ENCODE results near the gene ARHGEF16.

The ARHGEF16 gene

DNA sequence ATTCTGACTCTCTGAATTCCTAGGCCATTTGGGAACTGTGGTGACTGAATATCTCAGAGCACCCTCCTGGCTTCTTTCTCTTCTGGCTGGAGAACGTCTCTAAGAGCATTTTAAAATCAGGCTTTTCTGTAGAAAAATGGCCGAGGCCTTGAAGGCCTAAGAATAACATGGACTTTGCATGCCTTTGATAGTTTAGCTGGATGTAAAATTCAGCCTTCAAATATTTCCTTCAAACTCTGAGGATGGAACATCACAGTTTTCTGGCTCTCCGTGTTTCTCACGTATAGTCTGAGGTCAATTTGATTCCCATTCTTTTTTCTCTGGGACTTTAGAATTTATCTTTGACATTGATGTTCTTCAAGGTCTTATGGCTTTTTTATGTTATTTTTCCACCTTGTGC lies 34.0 kb downstream of the ARHGEF16 start:
- DNase-seq: no peak

DNA sequence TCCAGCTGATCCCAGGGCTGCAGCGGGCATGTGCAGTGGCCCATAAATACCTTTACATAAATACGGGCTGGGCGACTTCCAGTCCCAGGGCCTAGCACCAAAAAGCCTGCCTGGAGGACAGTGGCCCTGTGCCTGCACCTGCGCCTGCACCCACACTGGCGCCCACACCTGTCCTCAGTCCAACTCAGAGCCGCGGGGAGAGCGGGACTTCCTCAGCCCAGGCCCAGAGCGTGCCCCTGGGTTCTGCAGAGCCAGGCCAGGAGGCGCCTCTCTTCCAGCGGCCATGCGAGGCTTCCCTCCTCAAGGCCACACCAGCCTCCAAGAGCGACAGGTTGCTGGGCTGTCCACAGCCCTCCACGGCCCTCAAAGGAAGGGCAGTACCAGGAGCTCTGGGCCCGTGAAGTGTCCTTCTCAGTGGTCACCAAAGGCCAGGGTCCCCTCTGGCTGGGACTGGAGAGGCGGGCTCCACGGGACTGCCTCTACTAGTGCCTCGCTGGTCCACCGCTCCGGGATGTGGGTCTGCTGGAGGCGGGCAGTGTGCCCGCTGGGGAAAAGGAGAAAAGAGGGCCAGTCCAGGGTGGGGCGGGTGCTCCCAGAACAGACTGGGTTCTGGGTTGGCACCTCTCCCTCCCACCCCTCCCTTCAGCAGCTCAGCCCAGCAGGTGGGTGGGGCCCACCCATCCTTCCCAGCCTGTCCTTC lies 35.7 kb downstream of the ARHGEF16 start:
- no peak for DNase-seq

DNA sequence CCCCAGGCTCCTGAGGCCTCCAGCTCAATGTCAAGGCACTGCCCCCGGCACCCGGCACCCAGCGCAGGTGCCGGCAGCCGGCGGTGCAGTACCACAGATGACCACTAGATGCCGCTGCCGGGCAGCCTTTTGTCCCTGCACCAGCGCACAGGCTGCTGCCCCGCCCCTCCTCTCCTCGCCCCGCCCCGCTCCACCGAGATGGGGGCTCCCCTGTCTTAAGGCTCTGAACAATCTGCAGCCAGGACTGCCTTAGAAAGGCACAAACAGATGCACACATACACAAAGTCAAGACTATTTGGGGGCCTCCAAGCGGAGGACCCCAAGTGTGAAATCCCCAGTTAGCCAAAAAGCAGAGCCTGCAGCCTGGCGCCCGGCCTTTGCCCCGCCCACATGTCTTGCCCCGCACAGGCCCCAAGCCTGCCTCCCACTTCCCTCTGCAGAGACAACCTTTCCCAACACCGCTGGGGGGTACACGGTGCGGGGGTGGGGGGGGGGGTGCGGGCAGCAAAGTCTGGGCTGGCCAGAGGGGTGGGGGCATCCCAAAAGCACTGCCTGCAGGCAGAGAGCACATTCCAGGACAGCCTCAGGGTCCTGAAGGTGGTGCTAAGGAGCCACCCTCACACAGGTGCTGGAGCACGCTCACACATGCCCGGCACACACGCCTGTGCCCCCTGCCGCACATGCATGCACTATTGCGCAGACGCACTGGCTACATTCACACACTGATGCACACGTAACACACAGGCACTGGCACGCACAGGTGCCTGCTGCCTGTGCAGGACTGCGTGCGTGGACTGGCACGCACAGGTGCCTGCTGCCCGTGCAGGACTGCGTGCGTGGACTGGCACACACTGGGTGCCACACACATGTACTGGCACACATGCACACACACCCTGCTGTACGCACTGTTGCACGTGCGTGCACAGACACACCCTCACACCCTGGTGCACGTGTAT lies 37.1 kb downstream of the ARHGEF16 start:
- no peak for DNase-seq

DNA sequence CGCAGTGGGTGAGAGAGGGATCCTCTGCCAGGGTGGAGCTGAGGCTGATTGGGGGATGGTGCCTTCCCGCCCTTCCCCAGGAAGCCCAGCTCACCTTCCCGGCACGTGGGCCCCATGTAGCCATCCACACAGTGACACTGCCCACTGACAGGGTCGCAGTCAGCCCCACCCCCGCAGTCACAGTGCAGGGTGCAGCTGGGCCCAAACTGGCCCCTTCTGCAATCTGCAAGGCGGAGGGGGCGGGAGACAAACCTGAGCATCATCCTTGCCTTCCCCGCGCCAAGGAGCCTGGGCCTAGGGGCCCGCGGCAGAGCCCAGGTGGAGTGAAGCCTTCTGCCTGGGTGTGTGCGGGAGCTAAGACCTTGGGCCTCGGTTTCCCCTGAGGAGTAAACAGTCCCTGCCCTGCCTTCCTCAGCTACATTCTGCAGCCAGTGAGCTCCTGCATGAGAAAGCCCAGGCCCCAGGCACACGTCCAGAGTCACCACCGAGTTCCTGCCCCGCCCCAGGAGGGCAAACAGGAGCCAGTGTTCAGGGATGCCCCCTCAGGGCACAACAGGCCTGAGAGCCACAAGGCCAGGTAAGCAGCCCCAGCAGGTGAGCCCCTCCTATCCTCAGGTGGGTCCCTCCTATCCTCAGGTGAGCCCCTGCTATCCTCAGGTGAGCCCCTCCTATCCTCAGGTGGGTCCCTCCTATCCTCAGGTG lies 38.2 kb downstream of the ARHGEF16 start:
- no peak for DNase-seq

GRCh38 chr1:3494321-3495308 lies 40.1 kb downstream of the ARHGEF16 start:
- DNase-seq: no peak

DNA sequence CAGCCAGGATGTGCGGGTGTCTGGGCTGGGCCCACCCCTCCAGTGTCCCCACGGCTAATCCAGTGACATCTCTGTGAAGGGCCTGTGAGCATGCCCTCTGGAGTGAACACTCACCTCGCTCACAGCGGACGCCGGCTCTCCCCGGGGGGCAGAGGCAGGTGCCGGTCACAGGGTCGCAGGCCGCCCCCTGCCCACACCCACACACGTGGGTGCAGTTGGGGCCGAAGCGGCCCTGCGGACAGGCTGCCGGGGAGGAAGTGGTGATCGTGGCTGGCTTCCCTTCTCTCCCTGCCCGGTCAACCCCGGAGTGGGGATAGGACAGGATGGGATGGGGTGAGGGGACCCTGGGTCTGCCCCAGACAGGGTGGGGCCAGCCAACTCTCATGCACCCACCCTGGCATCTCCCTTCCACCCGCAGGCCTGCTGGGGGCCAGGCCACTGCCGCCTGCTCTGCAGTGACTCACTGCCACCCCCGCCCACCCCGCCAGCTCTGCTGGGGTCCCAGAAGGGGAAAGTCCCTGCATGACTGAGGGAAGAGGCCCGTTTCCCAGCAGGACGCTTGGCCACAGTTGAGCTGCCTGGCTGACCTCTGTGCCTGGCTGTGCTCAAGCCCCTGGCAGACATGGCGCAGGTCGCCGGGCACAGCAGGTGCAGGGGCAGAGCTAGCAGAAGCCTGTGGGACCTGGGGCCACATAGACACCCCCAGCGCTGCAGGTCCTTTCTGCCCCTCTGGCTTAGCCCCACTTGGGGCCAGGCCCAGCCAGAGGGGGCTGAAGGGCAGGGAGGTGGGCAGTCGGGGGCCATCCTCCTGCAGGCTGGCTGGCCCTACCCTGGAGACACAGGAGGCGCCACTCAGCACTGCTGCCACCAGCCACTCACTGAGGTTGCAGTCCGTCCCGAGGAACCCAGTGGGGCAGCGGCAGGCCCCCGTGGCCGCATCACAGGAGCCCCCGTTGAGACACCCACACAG lies 41.6 kb downstream of the ARHGEF16 start:
- DNase-seq: no peak

DNA sequence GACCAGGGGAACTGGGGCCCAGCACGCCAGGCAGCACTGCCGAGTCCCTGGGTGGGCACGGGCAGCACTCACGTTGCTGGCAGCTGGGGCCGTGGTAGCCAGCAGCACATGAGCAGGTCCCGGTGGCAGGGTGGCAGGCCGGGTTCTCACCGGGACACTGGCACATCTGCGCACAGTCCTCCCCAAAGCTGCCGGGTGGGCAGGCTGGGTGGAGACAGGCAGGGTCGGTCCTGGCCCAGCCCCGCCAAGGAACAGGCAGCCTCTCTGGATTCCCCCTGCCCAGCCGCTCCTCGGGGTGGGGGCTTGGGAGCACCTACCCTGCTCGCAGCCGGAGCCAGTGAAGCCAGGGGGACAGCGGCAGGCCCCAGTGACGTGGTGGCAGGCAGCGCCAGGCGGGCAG lies 42.5 kb downstream of the ARHGEF16 start:
- no peak for DNase-seq

- no peak for DNase-seq
Observed at GRCh38 chr1:3497521-3497920, 43.1 kb downstream of the ARHGEF16 start.

DNA sequence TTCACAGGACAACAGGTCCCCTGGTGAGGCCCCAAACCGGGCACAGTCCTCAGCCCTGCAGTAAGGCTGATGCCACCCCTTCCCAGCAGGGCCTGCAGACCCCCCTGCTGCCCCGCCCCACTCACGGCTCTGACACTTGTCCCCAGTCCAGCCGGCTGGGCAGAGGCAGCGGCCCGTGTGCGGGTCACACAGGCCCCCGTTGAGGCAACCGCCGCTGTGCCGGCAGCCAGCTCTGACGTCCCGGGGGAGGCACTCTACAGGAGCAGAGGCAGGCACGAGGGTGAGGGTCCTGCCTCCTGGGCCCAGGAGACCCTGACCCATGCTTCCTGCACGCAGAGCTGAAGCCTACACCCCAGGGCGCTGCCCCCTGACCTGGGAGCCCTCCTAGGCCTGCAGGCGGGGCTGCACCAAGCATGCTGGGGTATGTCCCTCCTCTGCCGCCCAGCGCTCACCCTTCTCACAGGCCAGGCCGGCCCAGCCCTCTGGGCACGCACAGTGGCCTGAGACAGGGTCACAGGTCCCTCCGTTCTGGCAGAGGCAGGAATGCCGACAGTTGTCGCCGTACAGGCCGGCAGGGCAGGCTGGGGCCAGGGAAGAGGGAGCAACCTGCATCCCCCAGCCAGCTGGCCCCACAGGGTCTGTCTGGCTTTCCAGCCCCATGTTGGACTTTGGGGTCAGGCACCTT lies 43.9 kb downstream of the ARHGEF16 start:
- no peak for DNase-seq

DNA sequence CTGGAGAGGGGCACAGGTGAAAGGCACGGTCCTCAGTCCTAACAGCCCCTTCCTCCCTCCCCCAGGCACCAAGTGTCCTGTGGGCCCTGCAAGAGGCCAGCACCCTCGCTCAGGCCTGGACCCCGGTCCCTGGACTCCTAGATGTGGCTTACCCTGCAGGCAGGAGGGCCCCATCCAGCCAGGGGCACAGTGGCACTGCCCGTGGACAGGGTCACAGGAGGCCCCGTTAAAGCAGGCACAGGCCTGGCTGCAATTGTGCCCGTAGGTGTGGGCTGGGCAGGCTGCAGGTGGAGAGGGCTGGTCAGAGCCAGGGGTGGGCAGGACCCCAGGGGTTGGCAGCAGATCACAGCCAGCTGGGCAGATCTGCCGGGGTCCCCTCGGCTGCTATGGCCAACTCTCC lies 44.5 kb downstream of the ARHGEF16 start:
- DNase-seq: no peak

DNA sequence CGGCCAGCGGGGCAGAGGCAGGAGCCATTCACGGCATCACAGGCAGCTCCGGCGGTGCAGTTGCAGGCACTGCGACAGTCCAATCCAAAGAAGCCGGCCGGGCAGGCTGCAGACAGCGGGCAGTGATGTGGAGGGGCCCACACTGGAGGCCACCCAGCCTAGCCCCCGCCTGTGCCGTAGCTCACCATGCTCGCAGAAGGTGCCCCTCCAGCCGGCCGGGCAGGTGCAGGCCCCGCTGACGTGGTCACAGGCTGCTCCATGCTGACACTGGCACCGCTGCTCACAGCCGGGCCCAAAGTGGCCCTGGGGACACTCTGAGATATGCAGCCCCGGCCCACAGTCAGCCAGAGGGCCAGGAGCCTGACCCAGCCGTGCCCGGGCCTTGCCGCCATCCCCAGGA lies 45.1 kb downstream of the ARHGEF16 start:
- no peak for DNase-seq

DNA sequence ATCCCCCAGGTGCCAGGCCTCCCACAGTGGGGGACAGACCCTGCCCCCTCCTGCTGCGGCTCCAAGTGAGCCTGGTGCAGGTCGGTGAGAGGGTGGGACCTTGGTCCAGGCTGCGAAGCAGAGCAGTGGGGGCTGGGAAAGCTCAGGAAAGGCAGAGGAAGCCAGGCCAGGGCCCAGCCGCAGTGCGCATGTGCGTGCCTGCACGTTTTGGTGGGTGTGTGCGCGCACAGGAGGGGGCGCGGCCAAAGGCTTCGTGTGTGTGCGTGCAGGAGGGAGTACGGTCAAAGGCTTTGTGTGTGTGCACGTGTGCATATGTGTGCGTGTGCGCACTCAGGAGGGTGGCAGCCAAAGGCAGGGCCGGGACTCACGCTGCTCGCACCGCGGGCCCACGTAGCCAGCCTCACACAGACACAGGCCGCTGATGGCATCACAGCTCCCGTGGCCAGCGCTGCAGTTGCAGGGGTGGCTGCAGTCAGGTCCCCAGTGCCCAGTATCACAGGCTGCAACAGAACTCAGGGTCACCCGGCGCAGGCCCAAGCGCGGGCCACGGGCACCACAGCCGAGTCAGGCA lies 45.9 kb downstream of the ARHGEF16 start:
- DNase-seq: no peak

GRCh38 chr1:3501437-3501836 lies 47.0 kb downstream of the ARHGEF16 start:
- DNase-seq: no peak

GRCh38 chr1:3501856-3502640 lies 47.6 kb downstream of the ARHGEF16 start:
- no peak for DNase-seq

GRCh38 chr1:3502641-3503524 lies 48.4 kb downstream of the ARHGEF16 start:
- DNase-seq: no peak

DNA sequence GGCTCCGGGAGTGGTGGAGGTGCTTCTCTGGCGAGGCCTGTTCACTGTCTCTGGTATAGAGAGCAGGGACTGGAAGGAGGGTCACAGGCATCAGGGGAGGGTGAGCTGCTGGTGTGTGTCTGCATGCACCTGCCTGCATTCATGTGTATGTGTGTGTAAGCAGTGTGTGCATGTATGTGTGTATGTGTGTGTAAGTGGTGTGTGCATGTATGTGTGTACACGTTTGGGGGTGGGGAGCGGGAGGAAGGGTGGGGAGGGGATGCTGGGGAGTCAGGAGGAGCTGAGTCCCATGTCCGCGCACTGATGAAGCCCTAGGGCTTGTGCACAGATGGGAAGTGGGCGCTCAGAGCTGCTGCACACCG lies 49.0 kb downstream of the ARHGEF16 start:
- no peak for DNase-seq

- DNase-seq: no peak
Observed at GRCh38 chr1:3504151-3504821, 49.8 kb downstream of the ARHGEF16 start.

DNA sequence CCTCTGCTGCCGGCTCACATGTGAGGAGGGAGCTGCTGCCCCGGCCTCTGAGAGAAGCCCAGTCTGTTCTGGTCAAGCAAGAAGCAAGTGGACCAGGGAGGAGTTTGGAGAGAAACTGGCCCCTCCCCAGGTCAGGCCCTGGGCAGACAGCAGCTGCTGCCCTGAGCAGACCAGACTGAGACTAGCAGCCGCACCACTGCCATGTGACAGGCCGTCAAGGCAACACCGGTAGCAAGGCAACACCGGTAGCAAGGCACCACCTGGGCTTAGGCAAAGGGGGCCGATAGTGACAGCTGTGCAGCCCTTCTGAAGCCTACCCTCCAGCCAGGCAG lies 50.3 kb downstream of the ARHGEF16 start:
- no peak for DNase-seq

Measured in NCI-H187 treated with DMSO at 0.1 percent for 48 hours (cell line).